T-helper 2 cell (primary cell): ENCODE measurements around the gene PRSS53.

Source experiments
- DNase-seq, 5 experiments: peaks; one replicate each; pipeline versions ENCODE4 v3.0.0 to v3.0.0-alpha.2; 2012 to 2022

The PRSS53 gene

GRCh38 chr16:31077592-31078396 is 10.9 kb downstream of the PRSS53 start:
- no peak for DNase-seq

- DNase-seq: no peak
These were observed 11.7 kb downstream of the PRSS53 start for GRCh38 chr16:31077024-31077423.

- no peak for DNase-seq
These were observed 12.4 kb downstream of the PRSS53 start for GRCh38 chr16:31076319-31076718.

- no peak for DNase-seq
These were observed 13.9 kb downstream of the PRSS53 start for GRCh38 chr16:31074814-31075183.

GRCh38 chr16:31073970-31074813 is 14.6 kb downstream of the PRSS53 start, which contains the start of the genes ZNF646 and ZNF668:
Gene ZNF646, plus strand, starts transcription at chr16:31074422. Its CDS starts 1,903 bp downstream, at chr16:31076325.
Gene ZNF668, minus strand, starts transcription at chr16:31074240. Its CDS starts 9,781 bp downstream, at chr16:31064459.
- peak; percentile 91 to 100 (median 97) for DNase-seq

- DNase-seq: peak; percentile 78 to 90 (median 84)
These were observed 15.4 kb downstream of the PRSS53 start for GRCh38 chr16:31073142-31073969.

GRCh38 chr16:31072540-31073141 is 16.1 kb downstream of the PRSS53 start:
- DNase-seq: peak in 2 of 5 experiments; percentile 13 to 73

- no peak for DNase-seq
These were observed 16.9 kb downstream of the PRSS53 start for GRCh38 chr16:31071861-31072260.

GRCh38 chr16:31067342-31067741 is 21.4 kb downstream of the PRSS53 start:
- no peak for DNase-seq

GRCh38 chr16:31064882-31065461 is 23.8 kb downstream of the PRSS53 start:
- DNase-seq: peak in 1 of 5 experiments; percentile 5

GRCh38 chr16:31063843-31064611 is 24.7 kb downstream of the PRSS53 start:
- peak in 2 of 5 experiments; percentile 65 to 72 for DNase-seq

- no peak for DNase-seq
These were observed 25.3 kb downstream of the PRSS53 start for GRCh38 chr16:31063495-31063842.

- DNase-seq: no peak
These were observed 26.8 kb downstream of the PRSS53 start for GRCh38 chr16:31061813-31062440.

GRCh38 chr16:31061126-31061812 is 27.5 kb downstream of the PRSS53 start:
- DNase-seq: no peak

- DNase-seq: no peak
These were observed 33.1 kb downstream of the PRSS53 start for GRCh38 chr16:31055613-31056012.

- no peak for DNase-seq
These were observed 36.6 kb downstream of the PRSS53 start for GRCh38 chr16:31052114-31052513.

GRCh38 chr16:31050280-31051030 is 38.3 kb downstream of the PRSS53 start:
- no peak for DNase-seq

GRCh38 chr16:31043898-31044481 is 44.8 kb downstream of the PRSS53 start:
- DNase-seq: no peak

- no peak for DNase-seq
These were observed 45.4 kb downstream of the PRSS53 start for GRCh38 chr16:31043352-31043751.
